Stomach (tissue), 9 donors: ENCODE measurements around the gene KIF3C. TPM values are rescaled to one million over a fixed set of nuclear protein-coding genes. Genes with fewer than 3 reads are reported as not detected.
"Not testable (repeated sequence)": the region's sequence is repeated elsewhere in the genome, so short reads cannot be mapped to it uniquely, and the experiment has no call there.

ENCODE experiments used
- DNase-seq, 2 donors: peaks; one replicate each; pipeline versions ENCODE4 v3.0.0 to v3.0.0-alpha.2; 2013 to 2019
- H3K27ac ChIP-seq, 5 donors: fragments of 200-600 bp in 4 of 5; sonication (generic) in 4 of 5; one replicate each; pipeline ENCODE4 v1.5.1; 2013 to 2019; ENCODE audit warnings: mild to moderate bottlenecking in 1 of 5, moderate library complexity in 1 of 5
- H3K27me3 ChIP-seq, 3 donors: fragments of 200-600 bp; sonication (generic); one replicate each; pipeline ENCODE4 v1.5.1; 2017 to 2019; ENCODE audit warnings: mixed run types in 1 of 3
- H3K36me3 ChIP-seq, 4 donors: fragments of 200-600 bp; sonication (generic); 1 replicate in 3 of 4; 2 replicates in 1 of 4; pipeline ENCODE4 v1.5.1; 2016 to 2019
- H3K4me1 ChIP-seq, 4 donors: fragments of 200-600 bp; sonication (generic); one replicate each; pipeline ENCODE4 v1.5.1; 2016 to 2019
- H3K4me3 ChIP-seq, 4 donors: fragments of 200-600 bp; sonication (generic) in 3 of 4; one replicate each; pipeline ENCODE4 v1.5.1; 2016 to 2019; ENCODE audit warnings: mild to moderate bottlenecking in 1 of 4
- H3K9me3 ChIP-seq, 4 donors: fragments of 200-600 bp; sonication (generic); one replicate each; pipeline ENCODE4 v1.5.1; 2016 to 2019
- CTCF ChIP-seq, 7 experiments: fragments of 450-650 bp in 4 of 7; fragments of 200-600 bp in 3 of 7; sonication (generic) in 3 of 7; IDR thresholded peaks; one replicate each; pipeline ENCODE4 v1.5.1; 2016 to 2019; ENCODE audit warnings: antibody characterized with exemption in 7 of 7, control low read depth in 2 of 7, mild to moderate bottlenecking in 1 of 7
- EP300 ChIP-seq: sonication (generic); formaldehyde crosslinking; IDR thresholded peaks from one replicate; pipeline ENCODE4 v1.6.1; 2017; ENCODE audit warnings: antibody characterized with exemption
- POLR2A ChIP-seq, 4 donors: fragments of 450-650 bp; IDR thresholded peaks; one replicate each; pipeline ENCODE4 v1.6.1; 2016; ENCODE audit warnings: antibody characterized with exemption in 4 of 4, control low read depth in 2 of 4, mild to moderate bottlenecking in 1 of 4, moderate library complexity in 1 of 4
- POLR2AphosphoS5 ChIP-seq, 3 donors: sonication (generic); formaldehyde crosslinking; IDR thresholded peaks; one replicate each; pipeline ENCODE4 v1.6.1; 2016; ENCODE audit warnings: antibody characterized with exemption in 3 of 3
- WGBS, 5 donors: extraction: QIAGEN DNeasy Blood & Tissue Kit in 3 of 5; methylation state at CpG; one replicate each; pipeline versions ENCODE4 v1.1.5 to v1.1.7; 2013 to 2018; 5-methylcytosine and 5-hydroxymethylcytosine counted together
- intact Hi-C: fragments of 100-400 bp; cut with DNase I; formaldehyde crosslinking; loops from one replicate; pipeline ENCODE4 v1.15.1; 2023; ENCODE audit warnings: low total_unique reads
- polyA plus RNA-seq, 3 donors: library from polyadenylated mRNA; stranded (reverse); fragments of 200-250 nt; gene quantifications; one replicate each; pipeline ENCODE4 v1.2.3, GENCODE V29; 2013
- total RNA-seq, 5 donors: library from RNA; depleted of rRNA; stranded (reverse); fragments of >200 nt; gene quantifications; one replicate each; pipeline versions ENCODE4 v1.1.0 to v1.2.3, GENCODE V29; 2014 to 2016
- donor health status: healthy with polysubstance abuse.
- donor health status: Bipolar disorder and iron deficiency.
- donor health status: healthy.

Gene KIF3C
- total and polyA plus RNA-seq, 8 donors = 0.29 to 7.3 (median 2.4) TPM; not detected in 1

GRCh38 chr2:25964891-25965290 is 17.4 kb downstream of the KIF3C start:
- no peaks in the 10 kb centered on the region for H3K9me3 ChIP-seq
- DNase-seq = no peak
- H3K36me3 ChIP-seq = no peaks in the 10 kb centered on the region
- no peaks in the 10 kb centered on the region for H3K27me3 ChIP-seq
- H3K4me1 ChIP-seq = peaks cover 0 to 13% (median 0%) of the 10 kb centered on the region in 4 donors
- H3K4me3 ChIP-seq = no peak overlapping the region
- intact Hi-C loops = no loop called here
- no peak overlapping the region for H3K27ac ChIP-seq
- WGBS, 5 donors = 71 to 86% (median 81%) methylated on average over 7 of the region's 7 CpGs
- no peak for TF ChIP-seq POLR2AphosphoS5 (IDR thresholded peaks at IDR 0.05)

GRCh38 chr2:25960920-25961319 is 21.4 kb downstream of the KIF3C start:
- WGBS, 5 donors = 58 to 84% (median 75%) methylated on average over 2 of the region's 2 CpGs
- no peaks in the 10 kb centered on the region for H3K9me3 ChIP-seq
- intact Hi-C loops = no loop called here
- H3K27ac ChIP-seq = peak overlapping the region in 1 of 5 donors; percentile 28
- peaks cover 0 to 6% (median 0%) of the 10 kb centered on the region in 4 donors for H3K36me3 ChIP-seq
- peak in 1 of 2 donors; percentile 55 for DNase-seq
- H3K4me3 ChIP-seq = no peak overlapping the region
- H3K4me1 ChIP-seq = peaks cover 0 to 13% (median 0%) of the 10 kb centered on the region in 4 donors
- no peak for TF ChIP-seq EP300
- TF ChIP-seq POLR2AphosphoS5 (IDR thresholded peaks at IDR 0.05) = peak in 1 of 3 donors; percentile 20
- H3K27me3 ChIP-seq = no peaks in the 10 kb centered on the region

DNA sequence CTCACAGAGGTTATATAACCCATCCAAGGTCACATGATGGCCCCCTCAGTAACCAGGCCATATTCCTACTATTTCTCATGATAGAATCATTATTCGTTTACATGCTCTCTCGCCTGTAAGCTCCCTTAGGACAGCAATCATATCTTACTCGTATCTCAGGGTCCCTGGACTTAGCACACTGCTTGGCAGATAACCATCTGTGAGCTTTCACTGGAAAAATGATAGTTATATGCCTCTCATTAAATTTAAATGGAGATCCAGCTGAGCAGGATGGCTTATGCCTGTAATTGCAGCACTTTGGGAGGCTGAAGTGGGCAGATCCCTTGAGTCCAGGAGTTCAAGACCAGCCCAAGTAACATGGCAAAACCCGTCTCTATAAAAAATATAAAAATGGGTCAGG is 21.9 kb downstream of the KIF3C start:
- intact Hi-C loops = no loop called here
- no peaks in the 10 kb centered on the region for H3K9me3 ChIP-seq
- H3K27ac ChIP-seq = peak overlapping the region in 1 of 5 donors; percentile 28
- peaks cover 0 to 13% (median 0%) of the 10 kb centered on the region in 4 donors for H3K4me1 ChIP-seq
- no peaks in the 10 kb centered on the region for H3K27me3 ChIP-seq
- no peak overlapping the region for H3K4me3 ChIP-seq
- no peak for DNase-seq
- peaks cover 0 to 12% (median 1%) of the 10 kb centered on the region in 4 donors for H3K36me3 ChIP-seq
- no peak for TF ChIP-seq POLR2A (IDR thresholded peaks at IDR 0.05)
- TF ChIP-seq EP300 = no peak
- no peak for TF ChIP-seq POLR2AphosphoS5 (IDR thresholded peaks at IDR 0.05)
- TF ChIP-seq CTCF (IDR thresholded peaks at IDR 0.05) = no peak
- 76 to 92% (median 89%) methylated on average over 4 of the region's 4 CpGs for whole genome bisulfite sequencing, 5 donors

DNA sequence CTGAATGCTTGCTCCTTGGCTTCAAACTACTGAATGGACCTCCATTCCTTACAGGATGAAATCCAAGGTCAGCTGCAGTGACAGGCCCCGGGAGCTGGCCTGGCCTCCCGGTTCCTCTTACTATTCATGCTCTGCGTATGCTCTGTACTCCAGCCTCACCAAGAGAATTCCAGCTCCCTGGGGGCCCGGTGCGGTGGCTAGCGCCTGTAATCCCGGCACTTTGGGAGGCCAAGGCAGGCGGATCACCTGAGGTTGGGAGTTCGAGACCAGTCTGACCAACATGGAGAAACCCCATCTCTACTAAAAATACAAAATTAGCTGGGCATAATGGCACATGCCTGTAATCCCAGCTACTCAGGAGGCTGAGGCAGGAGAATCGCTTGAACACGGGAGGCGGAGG is 23.7 kb downstream of the KIF3C start:
- intact Hi-C loops = loop anchor here (10.0 kb wide), 1 partner anchor 186 kb away; no protein-coding TSS in a partner anchor
- 93 to 97% (median 97%) methylated on average over 12 of the region's 12 CpGs for WGBS, 5 donors
- H3K4me1 ChIP-seq = peaks cover 0 to 13% (median 0%) of the 10 kb centered on the region in 4 donors
- not testable (repeated sequence) for H3K4me3 ChIP-seq, H3K27me3 ChIP-seq, DNase-seq, H3K9me3 ChIP-seq, H3K27ac ChIP-seq
- H3K36me3 ChIP-seq = peaks cover 0 to 18% (median 2%) of the 10 kb centered on the region in 4 donors

GRCh38 chr2:25957743-25958142 is 24.6 kb downstream of the KIF3C start:
- no peak for DNase-seq
- no peak for TF ChIP-seq EP300
- no peak for TF ChIP-seq POLR2A (IDR thresholded peaks at IDR 0.05)
- TF ChIP-seq CTCF (IDR thresholded peaks at IDR 0.05) = no peak
- TF ChIP-seq POLR2AphosphoS5 (IDR thresholded peaks at IDR 0.05) = no peak
- Histone ChIP-seq H3K9me3 (no peaks in the 10 kb centered on the region), H3K36me3 (peaks cover 0 to 18% (median 2%) of the 10 kb centered on the region in 4 donors), H3K27me3 (no peaks in the 10 kb centered on the region), H3K27ac (no peak overlapping the region), H3K4me3 (no peak overlapping the region), H3K4me1 (peaks cover 0 to 13% (median 0%) of the 10 kb centered on the region in 4 donors)
- intact Hi-C loops = loop anchor here (10.0 kb wide), 1 partner anchor 187 kb away; no protein-coding TSS in a partner anchor
- WGBS, 5 donors = 93 to 97% (median 94%) methylated on average over 10 of the region's 10 CpGs

- peaks cover 0 to 13% (median 3%) of the 10 kb centered on the region in 4 donors for H3K4me1 ChIP-seq
- no peak for DNase-seq
- intact Hi-C loops = loop anchor here (10.0 kb wide), 1 partner anchor 189 kb away; no protein-coding TSS in a partner anchor
These were observed 26.3 kb downstream of the KIF3C start for GRCh38 chr2:25955869-25956535.

More at GRCh38 chr2:25955869-25956535, 26.3 kb downstream of the KIF3C start:
- Histone ChIP-seq H3K9me3 (no peaks in the 10 kb centered on the region), H3K27me3 (no peaks in the 10 kb centered on the region), H3K4me3 (no peak overlapping the region), H3K36me3 (peaks cover 0 to 18% (median 2%) of the 10 kb centered on the region in 4 donors), H3K27ac (no peak overlapping the region)
- TF ChIP-seq CTCF (IDR thresholded peaks at IDR 0.05) = no peak
- no peak for TF ChIP-seq POLR2AphosphoS5 (IDR thresholded peaks at IDR 0.05)
- no peak for TF ChIP-seq EP300
- TF ChIP-seq POLR2A (IDR thresholded peaks at IDR 0.05) = no peak
- WGBS, 5 donors = 82 to 96% (median 86%) methylated on average over 7 of the region's 7 CpGs
